Osteoblast (primary cell): ENCODE results near the gene LHX5. TPM values are rescaled to one million over a fixed set of nuclear protein-coding genes. Genes with fewer than 3 reads are reported as not detected.

Source experiments
- DNase-seq: peaks from one replicate; pipeline ENCODE4 v3.0.0; 2011; ENCODE audit warnings: low spot score, mixed read lengths; ENCODE audit not compliant: insufficient read length; ENCODE audit errors: missing footprints
- H2AFZ ChIP-seq: 2 replicates; pipeline ENCODE4 v1.6.0; 2011; ENCODE audit warnings: mild to moderate bottlenecking, low read length
- H3K27ac ChIP-seq: 2 replicates; pipeline ENCODE4 v1.5.1; 2011; ENCODE audit warnings: mild to moderate bottlenecking, low read depth, low read length, moderate library complexity
- H3K27me3 ChIP-seq: 2 replicates; pipeline ENCODE4 v1.6.0; 2012; ENCODE audit warnings: mild to moderate bottlenecking, control low read depth, inconsistent platforms, low read length, moderate library complexity; ENCODE audit not compliant: insufficient read depth
- H3K36me3 ChIP-seq: 2 replicates; pipeline ENCODE4 v1.5.1; 2011; ENCODE audit warnings: mild to moderate bottlenecking, low read length, control low read depth, moderate library complexity; ENCODE audit not compliant: insufficient read depth
- H3K4me1 ChIP-seq: 2 replicates; pipeline ENCODE4 v1.5.1; 2011; ENCODE audit warnings: mild to moderate bottlenecking, low read length, control low read depth, moderate library complexity; ENCODE audit not compliant: insufficient read depth
- H3K4me2 ChIP-seq: 2 replicates; pipeline ENCODE4 v1.6.0; 2011; ENCODE audit warnings: mild to moderate bottlenecking, low read length; ENCODE audit not compliant: insufficient read depth
- H3K4me3 ChIP-seq: fragments of 200-600 bp; sonication (generic); 3 replicates; pipeline ENCODE4 v1.5.1; 2012; ENCODE audit warnings: mild to moderate bottlenecking, low read length, inconsistent platforms; ENCODE audit not compliant: insufficient read depth
- H3K79me2 ChIP-seq: 2 replicates; pipeline ENCODE4 v1.6.0; 2012; ENCODE audit warnings: mild to moderate bottlenecking, low read length, control low read depth, inconsistent platforms; ENCODE audit not compliant: insufficient read depth
- H3K9me3 ChIP-seq: 2 replicates; pipeline ENCODE4 v1.5.1; 2011; ENCODE audit warnings: low read depth, low read length, control low read depth
- H4K20me1 ChIP-seq: 2 replicates; pipeline ENCODE4 v1.6.0; 2012; ENCODE audit warnings: mild to moderate bottlenecking, low read length, control low read depth; ENCODE audit not compliant: insufficient read depth
- total RNA-seq: library from RNA; depleted of rRNA; stranded (reverse); fragments of >200 nt; gene quantifications from 2 replicates; pipeline ENCODE4 v1.2.3, GENCODE V29; 2012
- TF ChIP-seq, protein P1 (sequence below): IDR thresholded peaks from 2 replicates; pipeline ENCODE4 v1.5.1; 2011; ENCODE audit warnings: mild to moderate bottlenecking, low read depth, low read length, moderate library complexity; ENCODE audit errors: extremely low read depth

Gene LHX5
- total RNA-seq, 1 donor, result not detected

DNA sequence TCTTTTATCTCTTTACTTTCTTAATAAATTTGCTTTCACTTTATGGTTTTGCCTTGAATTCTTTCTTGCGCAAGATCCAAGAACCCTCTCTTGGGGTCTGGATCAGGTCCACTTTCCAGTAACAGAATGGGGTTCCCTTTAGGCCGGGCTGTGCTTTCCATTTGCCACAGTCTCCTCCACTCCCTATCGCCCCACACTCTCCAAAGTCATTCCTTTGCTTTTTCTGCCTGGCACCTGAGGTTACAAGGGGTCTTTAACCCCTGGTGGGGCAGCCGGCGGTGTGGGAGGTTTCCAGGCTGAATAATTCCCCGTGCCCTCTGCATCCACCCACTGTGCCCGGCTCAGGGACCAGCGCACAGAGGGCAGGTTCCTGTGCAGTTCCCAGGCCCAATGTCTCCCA lies 42.9 kb upstream of the LHX5 start:
- no peak overlapping the region for H2AFZ ChIP-seq
- H4K20me1 ChIP-seq, result no peaks in the 10 kb centered on the region
- no peaks in the 10 kb centered on the region for H3K79me2 ChIP-seq
- H3K4me3 ChIP-seq, result no peak overlapping the region
- H3K4me1 ChIP-seq, result no peaks in the 10 kb centered on the region
- no peak overlapping the region for H3K4me2 ChIP-seq
- H3K9me3 ChIP-seq, result no peaks in the 10 kb centered on the region
- TF ChIP-seq, protein P1, sequence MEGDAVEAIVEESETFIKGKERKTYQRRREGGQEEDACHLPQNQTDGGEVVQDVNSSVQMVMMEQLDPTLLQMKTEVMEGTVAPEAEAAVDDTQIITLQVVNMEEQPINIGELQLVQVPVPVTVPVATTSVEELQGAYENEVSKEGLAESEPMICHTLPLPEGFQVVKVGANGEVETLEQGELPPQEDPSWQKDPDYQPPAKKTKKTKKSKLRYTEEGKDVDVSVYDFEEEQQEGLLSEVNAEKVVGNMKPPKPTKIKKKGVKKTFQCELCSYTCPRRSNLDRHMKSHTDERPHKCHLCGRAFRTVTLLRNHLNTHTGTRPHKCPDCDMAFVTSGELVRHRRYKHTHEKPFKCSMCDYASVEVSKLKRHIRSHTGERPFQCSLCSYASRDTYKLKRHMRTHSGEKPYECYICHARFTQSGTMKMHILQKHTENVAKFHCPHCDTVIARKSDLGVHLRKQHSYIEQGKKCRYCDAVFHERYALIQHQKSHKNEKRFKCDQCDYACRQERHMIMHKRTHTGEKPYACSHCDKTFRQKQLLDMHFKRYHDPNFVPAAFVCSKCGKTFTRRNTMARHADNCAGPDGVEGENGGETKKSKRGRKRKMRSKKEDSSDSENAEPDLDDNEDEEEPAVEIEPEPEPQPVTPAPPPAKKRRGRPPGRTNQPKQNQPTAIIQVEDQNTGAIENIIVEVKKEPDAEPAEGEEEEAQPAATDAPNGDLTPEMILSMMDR, result no peak
- H3K36me3 ChIP-seq, result no peaks in the 10 kb centered on the region
- H3K27ac ChIP-seq, result no peak overlapping the region
- peaks cover 18% of the 10 kb centered on the region for H3K27me3 ChIP-seq
- no peak for DNase-seq

DNA sequence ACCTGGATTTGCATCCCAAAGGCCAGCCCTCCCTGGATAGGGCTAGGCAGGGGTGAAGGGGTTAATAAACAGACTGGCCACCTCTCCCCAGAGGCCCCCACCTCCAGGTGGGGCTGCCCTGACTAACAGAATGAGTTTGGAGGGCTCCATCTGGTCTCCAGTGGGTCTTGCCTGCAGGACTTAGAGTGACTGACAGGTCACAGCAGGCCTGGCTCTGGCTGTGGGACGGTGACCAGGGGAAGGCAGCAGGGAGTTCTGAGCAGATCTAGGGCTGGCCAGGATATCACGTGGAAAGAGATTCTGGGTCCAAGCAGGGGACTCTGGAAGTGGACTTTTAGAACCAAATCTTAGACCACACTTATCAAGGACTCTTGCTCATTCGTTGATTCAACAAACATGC lies 40.9 kb upstream of the LHX5 start:
- no peaks in the 10 kb centered on the region for H4K20me1 ChIP-seq
- no peak overlapping the region for H3K4me3 ChIP-seq
- TF ChIP-seq, protein P1, result no peak

DNA sequence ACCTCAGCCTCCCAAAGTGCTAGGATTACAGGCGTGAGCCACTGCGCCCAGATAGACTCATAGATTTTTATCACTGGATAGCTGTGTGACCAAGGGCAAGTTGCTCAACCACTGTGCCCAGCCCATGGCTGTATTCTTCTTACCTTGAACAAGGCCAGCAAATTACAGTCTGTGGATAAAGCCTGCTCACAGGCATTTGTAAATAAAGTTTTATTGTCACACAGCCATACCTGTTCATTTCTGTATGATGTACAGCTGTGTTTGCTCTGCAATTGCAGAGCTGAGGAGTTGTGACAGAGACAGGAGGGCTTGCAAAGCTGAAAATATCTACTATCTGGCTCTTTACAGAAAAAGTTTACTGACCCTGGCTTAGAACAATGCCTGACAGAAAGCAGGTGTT lies 35.2 kb upstream of the LHX5 start:
- no peak for DNase-seq
- H3K9me3 ChIP-seq, result no peaks in the 10 kb centered on the region

More for the DNA sequence above, 40.9 kb upstream of the LHX5 start:
- no peak for DNase-seq
- Histone ChIP-seq H3K4me2 (no peak overlapping the region), H3K27ac (no peak overlapping the region), H3K27me3 (peaks cover 12% of the 10 kb centered on the region), H3K36me3 (no peaks in the 10 kb centered on the region), H3K79me2 (no peaks in the 10 kb centered on the region), H3K9me3 (no peaks in the 10 kb centered on the region), H3K4me1 (no peaks in the 10 kb centered on the region), H2AFZ (no peak overlapping the region)

DNA sequence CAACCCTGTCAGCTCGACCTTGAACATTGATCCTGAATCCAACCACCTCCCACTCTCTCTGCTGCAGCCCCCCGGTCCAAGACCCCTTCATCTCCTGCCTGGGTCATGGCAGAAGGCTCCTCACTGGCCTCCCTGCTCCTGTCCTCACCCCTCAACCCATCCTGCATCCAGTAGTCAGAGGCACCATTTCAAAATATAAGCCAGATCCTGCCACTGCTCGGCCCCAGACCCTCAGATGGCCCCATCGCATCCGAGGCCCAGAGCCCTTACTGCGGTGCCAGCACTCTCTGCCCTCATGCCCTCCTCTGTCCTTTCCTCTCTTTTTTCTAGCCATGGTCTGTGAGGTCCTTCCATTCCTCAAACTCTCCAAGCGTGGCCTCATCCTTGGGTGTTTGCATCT lies 34.3 kb upstream of the LHX5 start:
- H4K20me1 ChIP-seq, result no peaks in the 10 kb centered on the region
- H3K79me2 ChIP-seq, result no peaks in the 10 kb centered on the region
- no peak overlapping the region for H2AFZ ChIP-seq
- no peak overlapping the region for H3K4me3 ChIP-seq
- H3K4me2 ChIP-seq, result no peak overlapping the region
- no peaks in the 10 kb centered on the region for H3K4me1 ChIP-seq
- H3K36me3 ChIP-seq, result no peaks in the 10 kb centered on the region
- TF ChIP-seq, protein P1, result no peak
- DNase-seq, result no peak
- no peaks in the 10 kb centered on the region for H3K9me3 ChIP-seq
- H3K27me3 ChIP-seq, result no peaks in the 10 kb centered on the region
- no peak overlapping the region for H3K27ac ChIP-seq

More for the DNA sequence above, 35.2 kb upstream of the LHX5 start:
- Histone ChIP-seq H3K36me3 (no peaks in the 10 kb centered on the region), H3K27me3 (no peaks in the 10 kb centered on the region), H3K4me2 (no peak overlapping the region), H3K4me3 (no peak overlapping the region), H2AFZ (no peak overlapping the region), H3K4me1 (no peaks in the 10 kb centered on the region), H3K79me2 (no peaks in the 10 kb centered on the region), H3K27ac (no peak overlapping the region), H4K20me1 (no peaks in the 10 kb centered on the region)
- TF ChIP-seq, protein P1, result no peak
